Ishikawa (cell line): ENCODE data around the gene HHAT.

ENCODE experiments used
- CEBPB ChIP-seq: IDR thresholded peaks from 2 replicates; pipeline ENCODE4 v1.6.1; 2012
- CREB1 ChIP-seq: IDR thresholded peaks from 2 replicates; pipeline ENCODE4 v1.6.1; 2012; ENCODE audit warnings: low read depth
- EGR1 ChIP-seq: IDR thresholded peaks from 2 replicates; pipeline ENCODE4 v1.6.1; 2012
- EP300 ChIP-seq: IDR thresholded peaks from 2 replicates; pipeline ENCODE4 v1.6.1; 2012; ENCODE audit warnings: borderline replicate concordance
- FOXM1 ChIP-seq: IDR thresholded peaks from 2 replicates; pipeline ENCODE4 v1.6.1; 2012; ENCODE audit warnings: low read depth, borderline replicate concordance
- MAX ChIP-seq: IDR thresholded peaks from 2 replicates; pipeline ENCODE4 v1.6.1; 2012
- NFIC ChIP-seq: IDR thresholded peaks from 2 replicates; pipeline ENCODE4 v1.6.1; 2012
- RAD21 ChIP-seq: IDR thresholded peaks from 2 replicates; pipeline ENCODE4 v1.6.1; 2012; ENCODE audit warnings: low read depth
- REST ChIP-seq: IDR thresholded peaks from 2 replicates; pipeline ENCODE4 v1.6.1; 2012; ENCODE audit warnings: low read depth, mild to moderate bottlenecking
- TCF12 ChIP-seq: IDR thresholded peaks from 2 replicates; pipeline ENCODE4 v1.6.1; 2012; ENCODE audit warnings: low read depth
- TEAD4 ChIP-seq: IDR thresholded peaks from 2 replicates; pipeline ENCODE4 v1.6.1; 2012
- USF1 ChIP-seq: IDR thresholded peaks from 2 replicates; pipeline ENCODE4 v1.6.1; 2012
- YY1 ChIP-seq: IDR thresholded peaks from 2 replicates; pipeline ENCODE4 v1.6.1; 2012; ENCODE audit warnings: low read depth
- ZBTB7A ChIP-seq: IDR thresholded peaks from 2 replicates; pipeline ENCODE4 v1.6.1; 2012; ENCODE audit warnings: low read depth

GRCh38 chr1:210600421-210601159 is 271.9 kb downstream of the HHAT start:
- TF ChIP-seq ZBTB7A = no peak
- no peak for TF ChIP-seq NFIC
- TF ChIP-seq CREB1 = no peak
- TF ChIP-seq MAX = no peak
- no peak for TF ChIP-seq EGR1
- TF ChIP-seq YY1 = no peak
- TF ChIP-seq TCF12 = no peak
- TF ChIP-seq REST = no peak
- TF ChIP-seq CEBPB = no peak
- TF ChIP-seq EP300 = no peak
- no peak for TF ChIP-seq RAD21
- no peak for TF ChIP-seq TEAD4
- no peak for TF ChIP-seq FOXM1
- no peak for TF ChIP-seq USF1
